ENCODE measurements around the gene NSDHL.

- TF ChIP-seq CTCF (IDR thresholded peaks at IDR 0.05) (no peak), POLR2A (IDR thresholded peaks at IDR 0.05) (no peak)
Observed at GRCh38 chrX:152830312-152831305, at the start of gene NSDHL, which contains the start of gene CETN2.

All from testis (tissue), 2 donors.